Dermis blood vessel endothelial cell (primary cell): ENCODE measurements around the gene MPP2. TPM values are rescaled to one million over a fixed set of nuclear protein-coding genes. Genes with fewer than 3 reads are reported as not detected.
A peak's percentile ranks its signal among the peaks of the same experiment; 100 is the strongest.
"Not testable (repeated sequence)": the region's sequence is repeated elsewhere in the genome, so short reads cannot be mapped to it uniquely, and the experiment has no call there.

ENCODE experiments used
- DNase-seq: peaks from one replicate; pipeline ENCODE4 v3.0.0; 2010
- total RNA-seq: library from RNA; depleted of rRNA; stranded (reverse); fragments of >200 nt; gene quantifications from 2 replicates; pipeline ENCODE4 v1.2.3, GENCODE V29; 2014

The MPP2 gene
- total RNA-seq: 0.34 and 0.84 TPM in 2 replicates

GRCh38 chr17:43907425-43907981 is at the start of gene MPP2:
Gene MPP2, minus strand, starts transcription at chr17:43907536. Its CDS starts 3,076 bp downstream, at chr17:43904460.
- peak; percentile 58 for DNase-seq

- DNase-seq: no peak
Observed at GRCh38 chr17:43956222-43956621, 48.9 kb upstream of the MPP2 start.

- DNase-seq: no peak
Observed at GRCh38 chr17:43953746-43954145, 46.4 kb upstream of the MPP2 start, which contains the start of gene PYY. Gene PYY, minus strand, starts transcription at chr17:43953940. Its CDS starts 457 bp downstream, at chr17:43953483.

- DNase-seq: no peak
Observed at GRCh38 chr17:43952724-43953666, 45.7 kb upstream of the MPP2 start.

GRCh38 chr17:43952351-43952723 is 45.0 kb upstream of the MPP2 start:
- DNase-seq: peak; percentile 21

GRCh38 chr17:43951750-43952149 is 44.4 kb upstream of the MPP2 start:
- DNase-seq: no peak

- DNase-seq: no peak
Observed at GRCh38 chr17:43950554-43950953, 43.2 kb upstream of the MPP2 start.

- DNase-seq: no peak
Observed at GRCh38 chr17:43949781-43950180, 42.4 kb upstream of the MPP2 start.

- no peak for DNase-seq
Observed at GRCh38 chr17:43946781-43947180, 39.4 kb upstream of the MPP2 start.

- DNase-seq: no peak
Observed at GRCh38 chr17:43945074-43945829, 37.9 kb upstream of the MPP2 start.

- DNase-seq: no peak
Observed at GRCh38 chr17:43942051-43942685, 34.8 kb upstream of the MPP2 start, which contains the start of gene PPY. Gene PPY, minus strand, starts transcription at chr17:43942476. Its CDS starts 822 bp downstream, at chr17:43941654.

GRCh38 chr17:43940630-43941029 is 33.3 kb upstream of the MPP2 start:
- DNase-seq: peak; percentile 48

GRCh38 chr17:43939886-43940285 is 32.5 kb upstream of the MPP2 start:
- no peak for DNase-seq

GRCh38 chr17:43939452-43939851 is 32.1 kb upstream of the MPP2 start:
- not testable (repeated sequence) for DNase-seq

- no peak for DNase-seq
Observed at GRCh38 chr17:43938838-43939182, 31.5 kb upstream of the MPP2 start.

- no peak for DNase-seq
Observed at GRCh38 chr17:43936434-43936833, 29.1 kb upstream of the MPP2 start.

GRCh38 chr17:43935926-43936261 is 28.6 kb upstream of the MPP2 start:
- DNase-seq: no peak

GRCh38 chr17:43935204-43935925 is 28.0 kb upstream of the MPP2 start:
- no peak for DNase-seq

GRCh38 chr17:43932923-43933322 is 25.6 kb upstream of the MPP2 start:
- no peak for DNase-seq

GRCh38 chr17:43932357-43932756 is 25.0 kb upstream of the MPP2 start:
- no peak for DNase-seq

- no peak for DNase-seq
Observed at GRCh38 chr17:43931062-43931571, 23.8 kb upstream of the MPP2 start.

- no peak for DNase-seq
Observed at GRCh38 chr17:43928609-43929008, 21.3 kb upstream of the MPP2 start.
